GM21723 (cell line): ENCODE measurements around the gene ALG1.

ENCODE experiments used
- ATAC-seq: cut with Tn5 transposase; IDR thresholded peaks from one replicate; pipeline ENCODE4 v1.9.1; 2021; ENCODE audit warnings: mild to moderate bottlenecking, moderate library complexity; ENCODE audit not compliant: unreplicated experiment

ALG1 gene, protein sequence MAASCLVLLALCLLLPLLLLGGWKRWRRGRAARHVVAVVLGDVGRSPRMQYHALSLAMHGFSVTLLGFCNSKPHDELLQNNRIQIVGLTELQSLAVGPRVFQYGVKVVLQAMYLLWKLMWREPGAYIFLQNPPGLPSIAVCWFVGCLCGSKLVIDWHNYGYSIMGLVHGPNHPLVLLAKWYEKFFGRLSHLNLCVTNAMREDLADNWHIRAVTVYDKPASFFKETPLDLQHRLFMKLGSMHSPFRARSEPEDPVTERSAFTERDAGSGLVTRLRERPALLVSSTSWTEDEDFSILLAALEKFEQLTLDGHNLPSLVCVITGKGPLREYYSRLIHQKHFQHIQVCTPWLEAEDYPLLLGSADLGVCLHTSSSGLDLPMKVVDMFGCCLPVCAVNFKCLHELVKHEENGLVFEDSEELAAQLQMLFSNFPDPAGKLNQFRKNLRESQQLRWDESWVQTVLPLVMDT

GRCh38 chr16:5071681-5072333, at the start of gene ALG1:
TSS of gene ALG1 (plus strand) at chr16:5071843. CDS start at chr16:5071850, 7 bp downstream.
- peak; percentile 79 for ATAC-seq

DNA sequence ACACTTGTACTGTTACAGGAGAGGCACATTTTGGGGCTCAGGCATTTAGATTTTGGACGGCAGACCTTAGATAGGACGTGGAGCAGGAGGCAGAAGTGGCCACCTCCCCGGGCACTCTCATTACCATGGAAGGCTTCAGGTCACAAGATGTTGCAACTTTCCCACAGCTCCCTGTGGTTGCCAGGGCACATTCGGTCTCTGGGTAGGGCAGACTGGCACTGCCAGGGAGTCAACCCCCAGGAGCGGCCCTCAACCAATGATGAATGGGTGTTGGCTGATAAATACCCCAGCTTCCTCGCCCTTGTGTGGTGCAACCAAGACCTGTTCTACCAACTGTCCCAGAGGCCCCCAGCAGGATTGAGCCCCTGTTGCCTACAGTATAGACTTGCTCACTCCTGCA, 49.1 kb upstream of the ALG1 start:
- ATAC-seq, result no peak

- ATAC-seq, result no peak
These were observed 47.0 kb upstream of the ALG1 start for GRCh38 chr16:5024632-5025031.

- ATAC-seq, result no peak
These were observed 46.4 kb upstream of the ALG1 start for GRCh38 chr16:5025171-5025632.

GRCh38 chr16:5026664-5027063, 45.0 kb upstream of the ALG1 start:
- no peak for ATAC-seq

GRCh38 chr16:5027086-5027485, 44.6 kb upstream of the ALG1 start:
- ATAC-seq, result no peak

DNA sequence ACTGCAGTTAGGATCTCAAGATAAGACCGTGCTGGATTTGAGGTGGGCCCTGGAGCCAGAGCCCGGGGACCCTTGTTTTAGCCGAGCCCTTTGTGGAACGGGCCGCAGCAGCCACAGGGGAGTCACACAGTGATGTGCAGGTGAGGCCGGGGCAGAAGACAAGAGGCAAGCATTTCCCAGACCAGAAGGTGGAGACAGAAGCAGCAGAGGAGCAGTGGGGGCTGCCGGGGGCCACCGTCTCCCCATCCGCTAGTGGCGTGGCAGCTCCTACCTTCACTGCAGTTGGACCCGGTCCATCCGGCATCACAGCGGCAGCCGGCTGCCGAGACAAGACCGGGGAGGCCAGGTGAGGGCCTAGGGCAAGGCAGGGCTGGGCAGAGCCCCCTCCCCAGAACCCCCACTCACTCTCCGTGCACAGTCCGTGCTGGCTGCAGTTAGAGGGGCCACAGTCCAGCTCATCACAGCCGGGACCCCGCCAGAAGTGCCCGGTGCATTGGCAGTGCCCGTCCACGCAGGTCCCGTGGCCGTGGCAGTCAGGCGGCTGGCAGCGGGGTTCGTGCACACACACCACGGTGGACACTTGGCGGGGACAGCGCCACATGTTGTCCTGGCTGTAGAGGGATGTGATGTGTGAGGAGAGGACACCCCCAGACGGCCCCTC, 43.9 kb upstream of the ALG1 start:
- ATAC-seq, result no peak

DNA sequence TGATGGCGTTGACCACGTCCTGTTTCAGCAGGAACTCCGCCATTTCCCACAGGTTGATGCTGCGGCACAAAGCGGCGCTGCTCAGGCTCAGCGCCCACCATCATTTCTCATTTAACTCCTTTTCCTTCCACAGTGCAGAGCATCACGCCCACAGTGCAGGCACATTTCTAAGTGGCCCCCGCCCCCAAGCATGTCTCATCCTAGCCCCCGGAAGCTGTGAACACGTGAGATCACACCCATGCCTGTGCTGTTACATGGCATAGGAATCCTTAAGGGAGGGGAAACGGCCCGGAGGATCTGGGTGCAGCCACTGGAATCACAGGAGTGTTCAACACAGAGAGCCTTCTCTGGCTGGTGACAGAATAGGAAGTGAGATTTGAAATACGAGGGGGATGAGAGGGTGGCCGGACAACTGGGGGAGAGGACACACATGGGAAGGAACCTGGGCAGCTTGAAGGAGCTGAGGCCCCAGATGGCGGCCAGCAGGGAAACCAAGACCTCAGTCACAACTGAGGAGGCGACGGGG, 42.6 kb upstream of the ALG1 start:
- ATAC-seq, result no peak

DNA sequence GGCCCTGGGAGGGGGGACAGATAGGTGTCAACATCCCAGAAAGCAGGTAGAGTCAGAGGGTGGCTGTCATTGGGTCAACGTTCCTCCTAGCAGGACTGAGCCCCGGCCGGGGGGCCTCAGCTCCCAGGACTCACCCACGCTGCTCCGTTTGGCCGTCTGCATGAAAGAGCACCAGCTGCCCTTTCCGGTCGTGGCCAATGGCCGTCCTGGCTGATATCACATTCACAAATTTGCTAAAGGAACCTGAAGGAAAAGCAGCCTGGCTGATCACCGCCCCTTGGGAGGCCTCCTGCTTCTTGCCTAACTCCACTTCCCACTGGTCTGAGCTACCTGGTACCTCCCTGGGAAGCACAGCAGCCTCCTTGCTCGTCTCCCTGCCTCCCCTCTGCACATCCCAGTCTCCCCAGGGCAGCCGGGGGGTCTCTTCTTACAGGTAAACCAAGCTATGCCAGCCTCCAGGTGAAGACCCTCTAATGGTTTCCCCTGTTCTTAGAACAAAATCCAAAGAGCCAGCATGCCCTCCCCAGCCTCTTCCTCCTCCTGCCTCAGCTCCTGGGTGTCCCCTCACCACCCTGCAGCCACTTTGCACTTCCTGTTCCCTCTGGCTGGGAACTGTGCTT, 41.3 kb upstream of the ALG1 start:
- ATAC-seq, result no peak

DNA sequence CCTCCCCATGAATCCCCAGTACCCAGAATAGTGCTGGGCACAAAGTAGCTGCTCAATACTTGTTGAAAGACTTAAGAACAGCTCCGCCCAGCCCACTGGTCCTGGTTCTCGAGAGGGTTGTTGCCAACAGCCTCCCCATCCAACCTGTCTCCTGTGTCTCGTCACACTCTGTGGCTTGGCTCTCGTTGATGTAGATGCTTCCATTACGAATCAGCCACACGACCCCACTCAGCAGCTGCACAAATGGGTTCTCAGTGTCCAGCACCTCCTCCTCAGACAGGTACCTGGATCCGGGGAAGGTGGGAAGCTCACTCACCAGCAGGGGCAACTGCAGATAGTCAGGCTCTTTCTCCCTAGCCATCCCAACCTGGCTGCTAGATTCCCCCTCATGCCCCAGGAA, 40.0 kb upstream of the ALG1 start:
- ATAC-seq, result no peak

DNA sequence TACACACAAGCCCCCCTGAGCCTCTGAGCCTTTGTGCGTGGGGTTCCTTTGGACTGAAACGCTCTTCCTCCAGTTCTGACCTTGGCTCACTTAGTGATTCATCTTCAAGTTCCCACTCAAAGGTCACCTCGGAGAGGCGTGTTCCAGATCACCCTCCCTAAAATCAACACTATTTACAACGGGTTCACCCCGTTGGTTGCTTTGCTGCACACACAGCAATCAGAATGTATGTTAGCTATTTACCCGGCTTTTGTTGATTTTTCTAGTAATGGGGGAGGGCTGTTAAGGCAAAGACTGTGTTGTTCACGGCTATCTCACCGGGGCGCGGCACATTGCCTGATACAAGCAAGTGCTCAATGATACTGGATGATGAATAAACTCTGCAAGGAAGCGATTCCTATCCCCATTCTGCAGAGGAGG, 38.9 kb upstream of the ALG1 start:
- ATAC-seq, result no peak

DNA sequence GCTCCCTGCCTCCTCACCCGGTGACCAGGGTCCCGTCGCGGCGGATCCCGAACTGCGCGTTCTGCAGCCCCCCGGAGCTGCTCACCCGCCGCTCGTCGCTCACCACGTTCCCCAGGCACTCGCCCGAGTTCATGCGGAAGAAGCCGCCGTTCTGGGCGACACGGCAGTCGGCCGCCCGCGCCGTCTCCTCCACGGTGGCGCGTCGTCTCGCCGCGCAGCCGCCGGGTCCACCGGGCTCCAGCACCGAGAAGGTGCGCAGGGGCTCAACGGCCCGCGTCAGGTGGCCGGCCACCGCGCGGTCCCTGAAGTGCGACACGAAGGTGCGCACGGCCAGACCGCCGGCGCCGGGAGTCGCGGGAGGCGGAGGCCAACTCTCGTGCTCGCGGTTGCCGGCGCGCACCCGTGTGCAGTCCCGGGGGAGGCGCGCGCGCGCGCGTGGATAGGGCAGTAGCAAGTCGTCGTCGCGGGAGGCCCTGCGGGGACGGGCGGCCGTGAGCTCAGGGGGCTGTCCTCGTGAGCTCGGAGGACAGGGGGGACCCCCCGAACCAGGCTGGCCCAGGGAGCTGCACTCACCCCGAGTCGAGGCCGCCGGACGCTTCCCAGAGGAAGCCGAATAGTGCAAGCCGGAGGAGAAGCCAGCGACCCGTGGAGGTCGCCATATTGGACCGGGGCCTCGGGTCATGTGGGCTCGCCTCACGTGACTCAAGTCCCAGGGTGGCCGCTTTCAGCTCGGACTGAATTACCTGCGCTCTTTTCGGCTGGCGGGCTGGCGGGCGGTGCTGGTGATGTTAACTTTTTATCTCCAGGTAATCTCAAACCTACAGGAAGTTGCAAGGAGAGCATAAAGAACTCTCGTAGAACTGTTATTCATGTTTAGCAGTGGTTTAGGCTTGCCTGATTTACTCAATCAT, 38.1 kb upstream of the ALG1 start, which contains the start of gene NAGPA:
NAGPA (minus strand) TSS at position 680 of the 911 bp plus-strand sequence; CDS start at position 659, 21 bp downstream.
- ATAC-seq, result peak; percentile 88

DNA sequence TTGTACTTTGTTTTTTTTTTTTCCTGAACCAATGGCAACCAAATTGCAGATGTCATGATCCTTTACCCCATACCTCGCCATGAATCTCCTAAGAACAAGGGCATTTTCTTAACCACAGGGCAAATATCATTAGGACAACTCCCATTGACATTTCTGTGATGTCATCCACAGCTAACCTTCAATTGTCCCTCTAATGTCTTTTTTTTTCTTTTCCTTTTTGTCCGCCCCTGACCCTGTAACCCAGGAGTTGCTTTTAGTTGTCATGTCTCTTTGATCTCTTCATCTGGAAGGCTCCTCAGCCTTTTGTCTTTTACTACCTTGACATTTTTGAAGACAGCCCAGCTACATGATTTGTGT, 37.5 kb upstream of the ALG1 start:
- no peak for ATAC-seq

DNA sequence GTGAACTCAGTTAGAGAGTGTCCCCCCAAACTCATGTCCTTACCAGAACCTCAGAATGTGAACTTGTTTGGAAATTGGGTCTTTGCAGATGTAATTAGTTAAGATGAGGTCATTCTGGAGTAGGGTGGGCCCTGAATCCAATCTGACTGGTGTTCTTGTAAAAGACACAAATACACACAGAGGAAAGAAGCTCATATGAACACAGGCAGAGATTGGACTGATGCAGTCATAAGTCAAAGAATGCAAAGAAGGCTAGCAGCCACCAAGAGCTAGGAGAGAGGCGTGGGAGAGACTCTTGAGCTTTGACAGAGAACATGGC, 35.8 kb upstream of the ALG1 start:
- no peak for ATAC-seq

GRCh38 chr16:5036228-5037156, 35.2 kb upstream of the ALG1 start:
- no peak for ATAC-seq

GRCh38 chr16:5040451-5040850, 31.2 kb upstream of the ALG1 start:
- ATAC-seq, result no peak

- ATAC-seq, result peak; percentile 80
These were observed 30.0 kb upstream of the ALG1 start for GRCh38 chr16:5041600-5042133.

DNA sequence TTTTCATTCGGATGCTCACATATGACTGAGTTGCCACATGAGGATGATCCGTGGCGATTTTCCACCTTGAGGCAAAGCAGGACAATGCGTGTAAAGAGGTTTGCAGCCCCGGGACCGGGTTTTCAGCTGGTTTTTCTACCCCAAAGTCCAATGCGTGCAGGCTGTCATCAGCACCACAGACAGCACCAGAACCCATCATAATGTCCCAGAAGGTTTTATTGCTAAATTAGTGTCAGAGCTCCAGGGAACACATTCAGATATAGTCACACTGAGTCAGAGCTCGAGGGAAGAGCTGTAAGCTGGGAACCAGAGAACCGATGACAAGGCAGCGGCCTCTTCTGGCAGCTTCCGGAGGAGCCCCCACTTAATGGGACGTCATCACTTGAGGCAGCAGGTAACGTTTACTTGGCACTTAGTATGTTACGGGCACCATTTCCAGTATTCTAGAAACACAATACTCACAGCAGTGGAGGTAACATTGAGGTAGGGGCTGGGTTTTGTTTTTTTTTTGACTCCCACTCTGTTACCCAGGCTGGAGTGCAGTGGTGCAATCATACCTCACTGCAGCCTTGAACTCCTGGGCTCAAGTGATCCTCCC, 29.0 kb upstream of the ALG1 start:
- ATAC-seq, result no peak
